HG03135 (cell line): ENCODE results near the gene LAMC2.
"Not testable (repeated sequence)": the region's sequence is repeated elsewhere in the genome, so short reads cannot be mapped to it uniquely, and the experiment has no call there.

ENCODE experiments used
- ATAC-seq: cut with Tn5 transposase; IDR thresholded peaks from one replicate; pipeline ENCODE4 v1.9.1; 2021; ENCODE audit warnings: mild to moderate bottlenecking, moderate library complexity; ENCODE audit not compliant: unreplicated experiment

The LAMC2 gene

DNA sequence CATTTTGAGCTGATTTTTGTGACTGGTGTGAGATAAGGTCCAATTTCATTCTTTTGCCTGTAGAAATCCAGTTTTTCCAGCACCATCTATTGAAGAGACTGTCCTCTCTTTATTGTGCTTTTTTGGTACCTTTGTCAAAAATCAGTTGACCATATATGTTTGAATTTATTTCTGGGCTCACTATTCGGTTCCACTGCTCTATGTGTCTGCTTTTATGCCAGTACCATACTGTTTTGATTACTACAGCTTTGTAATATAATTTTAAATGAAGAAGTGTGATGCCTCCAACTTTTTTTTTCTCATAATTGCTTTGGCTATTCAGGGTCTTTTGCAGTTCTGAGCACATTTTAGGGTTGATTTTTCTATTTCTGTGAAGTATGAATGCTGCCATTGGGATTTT lies 69.0 kb downstream of the LAMC2 start:
- no peak for ATAC-seq

DNA sequence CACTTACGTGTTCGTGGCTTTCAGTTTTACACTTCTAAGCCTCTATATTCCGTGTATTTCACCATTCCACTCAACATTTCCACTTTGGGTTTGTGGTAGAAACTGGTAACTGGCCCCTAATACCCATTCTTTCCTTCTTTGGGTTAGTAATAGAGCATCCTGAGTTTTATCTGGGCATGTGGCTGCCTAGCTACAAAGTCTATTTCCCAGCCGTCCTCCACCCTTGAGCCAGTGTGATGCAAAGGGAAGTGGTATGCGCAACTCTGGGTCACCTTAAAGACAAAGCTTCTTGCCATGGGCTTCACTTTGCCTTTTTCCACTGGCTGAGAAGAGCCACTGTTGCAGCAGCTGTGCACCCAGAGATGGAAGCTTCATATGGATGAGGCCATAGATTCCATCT lies 73.9 kb downstream of the LAMC2 start:
- ATAC-seq, result no peak

DNA sequence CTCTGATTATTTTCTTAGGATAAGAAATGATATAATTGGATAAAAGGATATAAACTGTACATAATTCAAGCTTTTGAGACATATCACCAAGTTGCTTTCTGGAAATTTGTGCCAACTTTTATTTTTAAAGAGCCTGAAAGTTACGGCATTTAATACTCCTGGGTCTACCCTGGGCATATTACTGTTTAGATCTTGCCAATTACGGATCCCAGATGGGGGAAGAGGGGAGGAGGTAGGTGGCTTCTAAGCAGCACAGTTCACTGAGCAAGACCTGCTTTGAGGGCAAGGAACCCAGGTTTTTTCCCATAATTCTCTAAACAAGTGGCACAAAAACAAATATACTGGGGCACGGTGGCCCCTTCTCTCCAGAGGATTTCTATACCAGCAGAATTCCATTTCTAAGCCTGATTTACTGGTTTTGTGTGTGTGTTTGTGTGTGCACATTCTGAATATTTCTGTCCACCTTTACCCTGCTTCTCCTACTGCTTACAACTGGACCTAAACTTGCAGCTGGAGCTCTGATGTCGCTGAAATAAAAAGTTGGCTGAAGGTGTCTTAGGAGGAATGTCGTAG lies 76.7 kb downstream of the LAMC2 start:
- ATAC-seq, result no peak

DNA sequence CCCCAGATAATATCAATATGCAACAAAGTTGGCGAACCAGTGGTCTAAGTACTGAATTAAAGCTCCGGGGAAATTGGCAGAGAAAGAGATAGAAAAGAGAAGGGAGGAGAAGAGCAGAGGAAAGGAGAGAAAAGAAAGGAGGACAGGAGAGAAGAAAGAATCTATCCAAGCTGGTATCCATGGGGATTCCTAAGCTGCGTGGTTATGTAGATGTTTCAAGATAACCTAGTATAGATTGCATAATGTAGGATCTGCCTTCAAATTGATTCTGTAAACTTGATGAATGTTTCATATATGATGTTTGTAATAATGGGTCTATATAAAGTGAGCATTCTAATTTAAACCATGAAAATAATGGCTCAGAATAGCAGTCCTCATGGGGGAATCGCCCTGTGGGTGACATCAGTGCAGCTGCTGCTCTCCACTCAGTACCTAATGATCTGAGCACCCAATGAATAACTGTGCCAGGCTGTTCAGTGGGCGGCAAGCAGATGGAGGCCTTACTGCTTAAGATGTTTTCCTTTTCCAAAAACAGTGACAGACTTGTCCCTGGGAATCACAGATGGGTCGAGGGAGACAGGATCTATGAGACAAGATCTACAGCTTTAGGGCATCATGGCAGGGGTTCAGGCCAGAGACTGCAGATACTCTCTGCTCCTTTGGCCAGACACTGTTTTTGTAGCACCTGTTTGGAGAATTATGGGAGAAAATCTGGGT lies 78.0 kb downstream of the LAMC2 start:
- ATAC-seq, result no peak

DNA sequence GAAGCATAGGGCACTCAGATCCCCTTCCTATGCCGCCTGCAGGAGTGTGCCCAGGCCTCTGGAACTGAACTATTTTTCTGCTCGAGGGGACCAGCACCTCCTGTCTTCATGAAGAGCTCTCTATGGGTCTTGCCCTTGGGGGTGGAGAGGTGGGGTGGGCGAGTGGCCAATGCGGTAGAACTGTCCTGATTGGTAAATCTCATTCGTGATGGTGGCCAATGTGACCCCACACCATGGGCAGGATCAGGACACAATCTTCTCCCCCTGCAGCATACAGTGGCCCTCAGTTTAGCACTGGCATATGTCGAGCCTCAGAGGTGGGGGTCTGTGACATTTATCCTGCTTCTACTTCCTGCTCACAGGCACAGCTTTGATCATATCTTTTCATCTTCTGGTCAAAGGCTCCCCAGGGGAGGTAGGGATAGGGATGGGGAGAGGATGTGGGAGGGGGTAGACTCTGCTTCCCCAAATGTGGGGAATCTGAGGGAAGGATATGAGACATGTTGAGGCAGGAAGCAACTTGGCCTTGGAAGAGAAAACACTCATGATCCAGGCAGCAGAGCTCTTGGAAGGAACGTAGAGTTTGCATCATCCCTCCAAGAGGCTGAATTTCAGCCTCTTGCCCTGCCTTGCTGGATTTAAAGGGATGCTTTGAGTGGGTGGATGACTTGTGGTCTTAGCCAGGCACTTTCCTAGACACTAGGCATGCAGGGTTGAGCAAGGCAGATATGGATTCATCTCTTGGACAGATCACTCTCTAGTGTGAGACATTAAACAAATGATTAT lies 81.8 kb downstream of the LAMC2 start:
- ATAC-seq, result no peak

DNA sequence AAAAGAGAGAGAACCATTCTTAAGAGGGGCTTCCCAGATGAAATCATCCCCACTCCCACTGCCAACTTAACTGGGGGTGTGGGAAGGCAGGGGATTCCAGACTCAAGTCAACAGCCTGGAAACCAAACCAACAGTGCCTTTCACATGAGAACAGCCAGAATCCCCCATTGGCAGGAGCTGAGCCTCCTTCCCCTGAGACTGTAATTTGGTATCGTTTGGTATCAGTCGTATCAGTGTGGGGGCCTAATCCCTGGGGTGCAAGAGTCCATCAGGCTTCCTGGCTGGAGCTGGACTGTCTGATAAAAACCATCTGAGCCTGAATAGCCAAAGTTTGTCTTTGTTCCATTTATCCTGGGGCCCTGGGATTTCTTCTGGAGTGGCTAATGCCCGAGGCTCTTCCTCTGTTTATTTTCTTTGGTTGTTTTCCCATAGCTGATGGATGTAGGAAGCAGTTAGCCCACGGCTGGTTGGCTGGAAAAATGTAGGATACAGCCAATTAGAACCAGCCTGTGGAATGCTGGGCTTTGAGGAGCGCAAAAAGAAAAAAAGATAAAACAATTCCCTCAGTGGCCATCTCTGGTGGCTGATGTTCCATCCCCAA lies 84.6 kb downstream of the LAMC2 start:
- ATAC-seq, result no peak

DNA sequence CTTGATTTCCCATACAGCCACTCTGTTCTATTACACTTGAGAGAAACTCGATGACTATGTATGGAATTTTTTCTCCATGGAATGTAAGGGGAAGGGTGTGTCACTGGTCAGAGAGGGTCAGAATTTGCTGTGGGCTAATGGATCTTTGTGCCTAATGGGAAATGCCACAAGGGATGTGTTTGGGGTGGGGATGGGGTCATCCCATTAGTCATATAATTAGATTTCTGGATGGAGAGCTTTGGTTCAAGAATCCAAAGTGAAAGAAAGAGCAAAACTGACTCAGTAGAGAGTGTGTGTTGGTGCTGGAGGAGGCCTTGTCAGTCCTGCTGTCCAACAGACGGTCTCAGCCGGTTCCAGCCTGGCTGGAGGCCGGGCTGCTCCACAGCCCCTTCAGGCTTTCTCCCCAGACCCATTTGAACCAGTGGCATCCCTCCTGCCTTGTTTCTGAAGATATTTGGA lies 86.4 kb downstream of the LAMC2 start:
- ATAC-seq, result no peak

DNA sequence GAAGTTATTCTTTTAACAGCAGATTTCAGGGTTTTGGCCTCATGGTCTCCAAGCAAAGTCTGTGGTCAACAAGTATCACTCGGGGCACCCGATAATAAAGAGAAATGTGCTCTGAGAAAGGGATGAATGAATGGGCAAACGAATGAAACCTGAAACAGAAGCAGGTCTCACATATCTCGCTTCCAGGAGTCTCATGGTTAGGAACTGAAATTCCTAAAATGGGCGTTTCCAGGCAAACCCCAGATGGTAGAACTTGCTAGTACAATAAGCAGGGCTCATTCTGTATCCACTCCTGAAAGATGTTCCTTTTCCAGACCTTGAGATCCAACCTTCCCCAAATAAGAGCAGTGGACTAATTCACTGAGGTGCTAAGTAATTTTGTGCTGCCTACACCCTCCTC lies 87.2 kb downstream of the LAMC2 start:
- no peak for ATAC-seq

DNA sequence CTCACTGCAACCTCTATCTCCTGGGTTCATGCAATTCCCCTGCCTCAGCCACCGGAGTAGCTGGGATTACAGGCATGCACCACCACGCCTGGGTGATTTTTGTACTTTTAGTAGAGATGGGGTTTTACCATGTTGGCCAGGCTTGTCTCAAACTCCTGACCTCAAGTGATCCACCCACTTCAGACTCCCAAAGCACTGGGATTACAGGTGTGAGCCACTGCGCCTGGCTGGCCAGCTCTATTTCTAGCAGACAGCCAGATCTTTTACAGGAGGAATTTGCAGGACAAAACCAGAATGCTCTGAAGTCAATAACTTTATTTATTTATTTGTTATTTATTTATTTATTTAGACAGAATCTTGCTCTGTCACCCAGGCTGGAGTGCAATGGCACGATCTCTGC lies 87.9 kb downstream of the LAMC2 start:
- ATAC-seq, result not testable (repeated sequence)

DNA sequence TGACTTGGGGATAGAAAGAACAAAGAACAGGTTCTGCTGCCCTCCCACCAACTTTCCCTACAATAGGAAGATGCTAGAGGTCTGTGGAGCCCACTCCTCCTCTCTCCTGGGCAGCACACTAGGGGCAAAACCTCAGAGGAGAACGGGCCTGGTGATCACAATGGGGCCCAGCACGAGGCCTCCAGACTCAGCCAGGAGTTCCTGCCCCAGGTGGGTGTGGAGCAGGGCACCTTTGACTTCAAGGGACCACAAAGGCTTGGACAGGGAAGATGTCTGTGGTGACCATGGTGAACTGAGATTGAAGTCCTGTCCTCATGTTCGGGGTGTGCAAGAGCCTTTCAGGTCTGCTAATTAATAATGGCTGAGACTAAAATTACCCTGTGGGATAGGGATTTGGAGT lies 88.8 kb downstream of the LAMC2 start:
- ATAC-seq, result no peak

DNA sequence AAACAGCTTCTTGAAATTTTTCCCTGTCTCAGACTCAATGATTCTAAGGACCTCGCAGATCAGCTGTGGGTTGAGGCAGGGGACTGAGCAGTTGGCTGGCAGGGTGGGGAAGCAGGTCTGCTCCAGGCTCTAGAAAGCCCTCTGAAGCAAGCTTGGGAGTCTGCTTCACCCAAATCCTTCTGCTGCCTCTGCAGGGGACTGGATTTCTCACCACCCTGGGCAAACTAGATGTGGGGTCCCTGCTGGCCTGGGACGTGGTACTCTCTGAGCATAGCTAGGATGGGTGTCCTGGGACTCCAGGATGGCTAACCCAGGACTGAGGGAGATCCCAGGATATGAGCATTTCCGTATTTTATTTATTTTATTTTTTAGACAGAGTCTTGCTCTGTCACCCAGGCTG lies 89.3 kb downstream of the LAMC2 start:
- ATAC-seq, result no peak

DNA sequence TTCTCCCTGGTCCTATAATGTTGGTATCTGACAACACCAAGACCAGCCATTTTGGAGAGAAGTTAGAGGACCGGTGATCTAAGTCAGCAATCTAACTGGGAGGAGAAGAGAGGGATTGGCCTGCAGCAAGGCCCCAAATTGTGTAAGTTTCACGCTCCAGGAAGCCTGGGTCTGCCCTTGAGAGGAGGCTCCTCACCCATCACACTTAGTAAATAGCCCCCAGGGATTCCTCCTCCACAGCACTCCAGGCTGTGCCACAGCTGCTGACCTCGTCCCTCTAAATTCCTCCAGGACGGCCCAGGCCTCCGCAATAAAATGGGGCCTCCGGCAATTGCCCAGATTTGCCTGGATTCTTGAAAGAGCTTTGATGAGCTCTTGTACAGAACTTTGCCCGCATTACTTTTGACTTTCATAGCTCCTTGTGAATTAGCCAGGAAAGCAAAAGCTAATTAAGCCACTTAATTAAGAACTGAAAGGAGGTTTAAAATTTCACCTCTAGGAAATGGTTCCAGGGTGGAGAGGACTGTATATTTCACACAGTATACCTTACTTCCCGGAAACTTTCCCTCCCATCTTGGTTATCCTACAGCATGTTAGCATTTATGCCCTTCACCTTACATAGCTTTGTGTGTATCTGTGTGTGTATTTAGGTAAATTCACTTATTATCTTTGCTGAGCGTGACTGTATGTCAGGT lies 90.5 kb downstream of the LAMC2 start:
- no peak for ATAC-seq

DNA sequence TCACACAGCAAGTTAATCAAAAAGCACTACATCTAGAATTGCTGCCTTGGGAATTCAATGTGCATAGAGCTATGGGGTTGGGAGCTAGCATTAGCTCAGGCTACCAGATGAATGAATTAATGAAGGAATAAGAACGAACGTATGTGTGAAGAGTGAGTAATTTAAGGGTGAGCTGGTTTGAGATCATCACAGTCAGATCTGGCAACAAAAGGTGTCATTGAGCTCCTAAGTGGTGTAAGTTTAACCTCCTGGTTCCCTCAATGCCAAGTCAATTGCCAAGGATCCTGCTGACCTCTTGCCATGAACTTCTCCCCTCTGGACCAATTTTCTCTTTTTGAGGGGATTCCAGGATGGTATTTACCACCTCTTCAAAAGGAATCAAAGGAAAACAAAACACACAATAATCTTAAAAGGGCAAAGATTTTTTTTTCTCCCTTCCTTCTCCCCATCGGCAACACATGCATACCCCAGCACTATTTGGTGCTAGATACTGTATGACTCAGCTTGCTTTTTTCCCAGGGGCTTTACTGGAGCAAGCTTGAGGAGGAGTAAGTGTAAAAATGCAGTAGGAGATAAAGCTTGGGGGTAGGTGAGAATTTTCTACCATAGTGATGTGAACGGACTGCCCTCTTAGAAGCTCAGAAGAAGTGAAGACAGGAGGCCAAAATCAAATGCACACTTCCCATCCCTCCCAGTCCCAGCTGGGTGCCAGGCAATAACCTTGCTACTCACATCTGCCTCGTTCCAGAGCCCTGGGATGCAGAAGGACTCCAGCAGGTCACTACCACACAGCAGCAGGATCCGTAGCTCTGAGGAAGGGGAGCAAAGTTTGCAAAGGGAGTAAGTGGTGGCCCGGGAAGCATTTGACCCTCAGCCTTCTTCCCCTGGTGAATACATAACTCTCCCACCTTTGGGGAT lies 92.0 kb downstream of the LAMC2 start:
- no peak for ATAC-seq

DNA sequence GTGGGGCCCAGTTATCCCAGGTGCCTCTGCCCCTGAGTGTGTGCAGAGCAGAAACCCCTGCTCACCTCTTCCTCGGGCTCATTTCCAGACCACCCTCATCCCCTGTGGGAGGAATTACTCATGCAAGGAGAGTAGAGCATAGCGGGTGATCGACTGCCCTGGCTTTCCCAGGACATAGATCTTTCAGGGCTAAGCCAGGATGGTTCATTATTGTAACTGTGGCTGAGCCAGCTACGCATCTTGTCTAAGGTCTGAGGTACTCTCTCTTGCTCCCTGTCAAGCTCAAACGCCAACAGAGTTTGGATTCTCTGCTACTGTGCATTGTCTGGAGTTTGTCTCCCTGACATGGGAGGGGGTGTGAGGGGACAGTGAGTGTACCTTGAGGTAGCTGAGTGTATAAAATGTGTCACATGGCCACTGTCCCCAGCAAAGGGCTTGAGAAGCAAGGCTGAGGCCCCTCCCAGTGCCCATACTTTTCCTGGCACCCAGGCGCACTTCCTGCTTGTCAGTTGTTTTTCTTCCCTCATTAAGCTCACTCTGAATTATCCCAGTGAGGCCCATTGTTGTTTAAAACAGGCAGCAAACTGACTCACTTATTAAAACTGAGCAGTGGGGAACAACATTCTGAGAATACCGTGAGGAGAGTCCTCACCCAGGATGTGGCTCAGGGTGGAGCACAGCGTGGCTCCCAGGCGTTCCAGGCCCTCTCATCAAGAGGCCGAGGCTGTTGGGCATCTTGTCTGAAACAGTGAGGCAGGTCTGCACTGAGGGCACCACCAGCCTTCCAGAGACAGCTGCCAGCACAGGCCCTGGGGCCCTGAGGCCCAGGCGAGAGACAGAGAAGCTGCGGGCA lies 92.9 kb downstream of the LAMC2 start:
- ATAC-seq, result no peak

DNA sequence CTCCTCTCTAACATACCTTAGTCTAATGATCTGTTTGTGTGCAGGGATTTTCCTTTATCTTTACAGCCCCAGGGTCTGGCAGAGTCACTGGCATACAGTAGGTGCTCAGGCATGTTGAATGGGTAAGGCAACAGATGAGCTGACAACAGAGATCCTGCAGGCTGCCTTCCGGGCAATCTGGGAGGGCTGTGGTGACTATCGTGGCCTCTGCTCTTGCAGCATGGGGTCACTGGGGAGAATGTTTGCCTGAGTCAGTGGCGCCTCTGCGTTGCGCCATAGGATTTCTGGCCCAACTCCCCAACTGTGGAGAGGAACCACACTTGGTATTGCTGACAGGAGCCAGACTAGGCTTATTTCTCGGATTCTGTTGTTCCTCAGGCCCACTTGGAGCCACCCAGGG lies 93.8 kb downstream of the LAMC2 start:
- no peak for ATAC-seq

DNA sequence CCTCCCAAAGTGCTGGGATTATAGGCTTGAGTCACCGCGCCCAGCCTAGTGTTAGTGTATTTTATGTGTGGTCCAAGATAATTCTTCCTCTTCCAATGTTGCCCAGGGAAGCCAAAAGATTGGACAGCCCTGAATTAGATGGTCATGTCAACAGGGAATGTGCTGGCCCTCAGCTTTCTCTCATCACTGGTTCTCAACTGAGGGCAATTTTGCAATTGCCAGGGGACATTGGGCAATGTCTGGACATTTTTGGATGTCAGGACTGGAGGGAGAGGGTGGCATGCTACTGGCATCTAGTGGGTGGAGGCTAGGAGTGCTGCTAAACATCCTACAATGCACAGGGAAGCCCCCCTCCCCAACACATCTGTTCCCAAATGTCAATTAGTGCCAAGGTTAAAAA lies 95.0 kb downstream of the LAMC2 start:
- ATAC-seq, result no peak

DNA sequence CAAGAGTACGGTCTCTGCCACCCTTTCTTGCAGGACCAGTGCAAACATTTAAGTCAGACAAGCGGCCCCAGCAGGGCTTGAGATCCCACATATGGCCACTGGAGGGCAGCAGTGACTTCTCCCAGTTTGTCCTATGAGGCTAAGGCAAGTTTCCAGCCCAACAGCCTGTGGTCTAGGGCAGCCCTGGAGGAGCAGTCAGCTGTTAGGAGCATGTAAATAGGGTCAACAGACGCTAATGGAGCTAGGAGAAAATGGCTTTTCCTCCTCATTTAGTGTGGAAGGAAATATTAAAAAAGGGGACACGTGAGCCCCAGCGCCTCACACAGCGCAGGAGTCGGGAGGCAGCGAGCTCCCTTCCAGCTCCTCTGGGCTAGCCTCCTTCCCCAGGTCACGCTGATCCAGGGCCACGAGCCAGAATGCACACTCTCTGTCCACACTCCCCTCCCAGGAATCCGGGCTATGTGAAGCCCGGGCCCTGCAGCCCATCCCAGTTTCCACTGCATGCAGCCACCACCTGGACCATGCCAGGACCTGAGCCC lies 95.6 kb downstream of the LAMC2 start:
- ATAC-seq, result no peak

DNA sequence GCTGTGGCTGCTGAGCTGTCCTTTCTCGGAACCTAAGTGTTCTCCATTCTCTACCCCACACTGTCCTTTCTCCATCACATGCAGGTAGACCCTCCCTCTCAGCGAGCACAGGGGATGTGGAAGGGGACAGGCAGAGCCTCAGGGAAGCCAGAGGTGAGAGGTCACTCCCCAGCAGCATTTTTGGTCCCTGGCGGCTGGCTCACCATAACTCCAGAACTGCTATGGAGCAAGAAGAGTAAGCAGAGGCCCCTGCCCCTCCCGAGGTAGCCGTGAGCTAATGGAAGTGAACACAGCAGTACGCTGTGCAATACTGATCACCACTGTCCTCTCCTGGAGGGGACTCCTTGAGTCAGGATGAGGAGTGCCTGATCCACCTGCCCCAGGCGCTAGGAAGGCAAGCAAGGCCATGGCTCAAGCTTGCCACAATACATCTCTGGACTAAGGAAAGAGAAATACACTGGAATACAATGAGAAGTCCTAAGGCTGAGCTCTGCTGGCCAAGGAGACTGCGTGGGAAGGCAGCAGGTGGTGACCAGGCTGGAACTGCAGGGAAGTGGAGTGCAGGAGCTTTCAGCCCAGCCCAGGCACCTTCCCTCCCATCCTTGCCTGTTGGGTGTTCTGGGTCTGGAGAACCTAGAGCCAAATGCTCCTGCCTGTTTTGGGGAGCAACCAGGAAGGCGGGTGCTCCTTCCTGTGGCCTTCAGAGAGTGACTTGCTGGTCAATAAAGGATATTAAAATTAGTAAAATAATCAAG lies 96.2 kb downstream of the LAMC2 start:
- ATAC-seq, result no peak
